HG03565 (cell line): ENCODE measurements around the gene CACNA1E.

ENCODE experiments used
- ATAC-seq: cut with Tn5 transposase; IDR thresholded peaks from one replicate; pipeline ENCODE4 v1.9.1; 2021; ENCODE audit warnings: mild to moderate bottlenecking, moderate library complexity; ENCODE audit not compliant: unreplicated experiment

Gene CACNA1E

DNA sequence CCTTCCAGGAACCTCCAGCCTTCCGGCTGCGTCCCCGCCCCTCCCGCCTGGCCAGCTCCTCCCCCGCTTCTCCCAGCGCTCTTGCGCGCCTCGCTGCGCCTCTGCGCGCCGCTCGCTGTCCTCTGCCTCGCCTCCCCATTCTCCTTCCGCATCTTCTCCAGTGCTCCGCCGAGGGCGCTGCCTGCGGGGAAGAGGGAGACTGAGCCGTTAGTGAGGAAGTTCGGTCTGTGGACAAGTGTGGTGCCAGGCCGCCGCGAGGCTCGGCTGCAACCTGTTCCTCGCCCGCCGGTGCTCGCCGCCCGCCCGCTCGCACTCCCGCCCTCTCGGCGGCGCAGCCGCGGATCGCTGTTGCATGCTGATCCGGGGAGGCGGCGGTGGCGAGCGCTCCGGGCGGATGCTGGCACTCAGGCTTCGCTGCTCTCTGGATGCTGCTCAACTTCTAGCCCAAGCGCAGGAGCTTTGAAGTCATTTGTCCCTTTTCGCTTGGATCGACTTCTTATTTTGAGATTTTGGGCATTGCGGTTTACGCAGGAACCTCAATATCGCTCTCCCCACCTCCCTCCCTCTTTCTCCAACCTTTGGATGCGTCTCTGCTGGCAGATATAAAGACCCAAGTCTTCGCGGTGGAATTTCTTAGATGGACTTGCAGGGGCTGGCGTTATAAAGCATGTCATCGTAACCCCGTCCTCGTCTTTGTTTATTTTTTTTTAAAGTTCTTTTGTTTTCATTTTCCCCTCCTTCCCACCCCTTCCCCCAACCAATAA, 614 bp upstream of the CACNA1E start:
- ATAC-seq, result peak; percentile 31

DNA sequence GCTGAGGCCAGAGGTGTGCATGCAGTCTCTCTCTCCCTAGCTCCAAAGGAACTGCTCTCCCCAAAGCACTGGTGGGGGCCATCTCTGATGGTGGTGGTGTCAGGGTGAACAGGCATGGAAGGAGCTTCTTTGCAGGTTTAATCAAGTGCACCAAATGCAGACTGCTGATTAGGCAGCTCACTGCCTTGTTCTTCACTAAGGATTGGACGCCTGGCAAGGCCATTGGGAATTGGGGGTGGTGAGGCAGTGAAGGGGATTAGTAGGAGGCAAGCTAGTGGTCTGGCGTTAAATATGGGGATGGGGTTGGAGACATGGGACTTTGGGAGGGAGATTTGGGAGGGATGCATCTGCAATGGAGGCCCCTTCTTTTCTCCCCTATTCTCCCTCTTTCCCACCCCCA, 1.5 kb downstream of the CACNA1E start:
- no peak for ATAC-seq

DNA sequence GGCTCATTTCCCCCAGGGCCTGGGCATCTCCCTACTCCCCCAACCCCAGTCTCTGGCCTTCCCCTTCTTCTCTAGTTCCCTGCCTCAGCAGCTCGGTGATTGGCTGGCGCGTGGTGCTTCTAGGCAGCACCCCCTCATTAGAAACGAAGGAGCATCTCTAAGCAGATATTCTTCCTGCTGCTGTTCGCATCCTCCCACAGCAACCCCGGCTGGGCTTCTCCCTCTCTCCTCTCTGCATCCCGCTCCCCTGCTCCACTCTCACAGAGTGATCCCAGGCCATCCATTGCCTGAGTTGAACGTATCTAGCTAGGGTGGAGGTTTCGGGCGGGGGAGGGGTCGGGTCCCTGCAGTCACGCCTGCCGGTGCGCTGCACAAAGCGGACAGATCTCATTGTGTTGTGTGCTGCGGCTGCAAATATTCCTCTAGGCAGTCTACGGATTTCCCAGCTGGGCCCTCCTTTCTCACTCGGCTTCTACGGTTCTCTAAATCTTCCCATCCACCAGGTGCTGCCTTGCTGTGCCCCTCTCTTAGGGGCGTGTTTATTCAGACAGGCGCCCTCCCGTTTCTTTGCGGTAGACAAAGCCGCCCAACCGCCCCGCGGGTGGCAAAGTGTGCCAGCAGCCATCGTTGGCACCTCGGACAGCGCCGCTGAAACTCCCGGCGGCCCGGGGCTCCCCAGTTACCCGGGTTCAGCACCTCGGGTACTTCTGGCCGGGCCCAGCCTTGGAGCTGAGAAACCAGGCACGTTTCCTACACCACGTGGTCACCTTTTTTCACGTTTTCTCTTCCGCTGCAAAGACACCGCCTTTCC, 2.2 kb downstream of the CACNA1E start:
- ATAC-seq, result no peak

DNA sequence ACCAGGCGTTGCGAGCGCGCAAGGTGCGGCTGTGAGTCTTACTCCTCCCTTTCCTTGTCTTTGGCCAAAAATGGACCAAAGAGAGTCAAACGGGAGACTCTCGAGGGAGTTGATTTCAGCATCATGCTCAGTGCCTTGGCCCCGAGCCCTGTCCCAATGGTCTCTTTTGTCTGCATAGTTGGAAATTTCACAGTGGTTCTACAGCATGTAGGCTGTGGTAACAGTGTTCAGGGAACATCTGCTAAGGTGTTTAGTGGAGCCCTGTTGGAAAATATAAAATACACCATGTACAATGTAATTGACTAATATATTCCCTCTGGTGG, 2.7 kb downstream of the CACNA1E start:
- ATAC-seq, result no peak

DNA sequence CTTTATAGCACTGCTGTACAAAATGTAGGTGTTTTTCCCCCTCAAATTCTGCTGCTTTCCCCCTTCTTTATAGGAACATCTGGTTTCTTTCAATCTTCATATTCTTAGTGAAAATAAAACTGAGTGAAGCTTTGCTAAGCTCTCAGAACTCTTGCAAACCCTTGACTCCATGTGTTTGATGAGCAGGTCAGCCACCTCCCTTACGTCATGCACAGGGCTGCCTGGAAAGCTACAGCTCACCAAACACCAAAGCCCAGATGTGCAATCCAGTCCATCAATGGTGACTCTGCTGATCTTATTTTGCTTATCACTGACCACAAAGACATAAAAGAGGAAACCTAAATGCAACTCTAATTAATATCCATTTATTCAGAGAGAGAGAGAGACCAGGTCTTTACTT, 5.5 kb downstream of the CACNA1E start:
- ATAC-seq, result no peak

DNA sequence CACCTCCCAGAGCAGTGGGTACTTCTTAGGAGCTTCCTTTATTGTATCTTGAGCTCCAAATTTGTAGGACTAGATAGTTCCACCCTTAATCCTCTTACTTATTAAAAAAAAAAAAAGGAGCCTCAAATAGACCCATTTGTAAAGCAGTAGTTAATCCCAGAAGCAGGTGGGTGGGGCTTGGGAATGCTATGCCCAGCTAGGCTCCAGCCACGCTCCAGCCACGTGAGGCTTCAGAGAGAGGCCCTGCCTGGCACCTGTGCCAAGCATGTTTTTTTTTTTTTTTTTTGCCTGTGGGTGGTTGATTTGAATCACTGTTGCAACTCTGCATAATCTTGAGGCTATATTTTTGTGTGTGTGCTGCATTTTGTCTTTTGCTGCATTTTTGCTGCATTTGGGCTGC, 7.0 kb downstream of the CACNA1E start:
- ATAC-seq, result no peak

DNA sequence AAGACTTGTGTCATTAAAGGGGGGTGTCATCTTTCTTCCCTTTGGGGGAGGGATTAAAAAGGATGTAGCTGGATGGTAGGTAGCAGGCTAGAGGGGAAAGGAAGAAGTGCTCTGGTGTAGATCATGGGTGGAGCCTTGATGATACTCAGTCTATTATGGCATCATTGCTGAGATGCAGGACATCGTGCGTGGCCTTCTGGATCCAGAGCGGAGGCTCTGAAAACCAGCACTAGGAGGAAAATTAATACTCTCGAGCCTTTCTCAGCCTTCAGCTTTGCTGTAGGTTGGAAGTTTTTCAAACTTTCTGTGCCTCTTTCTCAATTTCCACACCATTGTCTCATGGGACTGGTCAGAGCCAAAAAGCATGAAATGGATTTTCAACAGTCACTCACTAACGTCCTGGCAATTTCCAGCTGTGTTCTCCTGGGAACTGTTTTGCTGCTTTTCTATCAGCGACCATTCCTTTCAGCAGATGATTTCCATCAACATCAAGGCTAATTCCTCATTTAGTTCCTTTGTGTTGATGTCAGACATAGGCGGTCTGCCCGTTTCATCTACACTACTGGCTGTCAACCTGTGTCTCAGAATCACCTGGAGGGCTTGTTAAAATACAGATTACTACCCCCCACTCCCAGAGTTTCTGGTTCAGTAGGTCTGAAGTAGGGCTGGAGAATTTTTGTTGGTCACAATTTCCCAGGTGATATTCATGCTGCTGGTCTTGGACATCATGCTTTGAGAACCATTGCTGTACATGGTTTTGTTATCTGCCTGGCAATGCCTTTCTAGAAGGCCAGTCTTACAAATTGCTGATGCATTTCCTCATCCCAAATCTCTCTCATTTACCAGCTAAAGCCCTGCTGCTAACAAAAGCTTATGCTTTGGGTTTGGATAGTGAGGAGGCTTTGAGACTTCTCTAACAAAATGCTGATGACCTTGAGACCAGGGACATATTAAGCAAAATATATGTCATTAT, 7.7 kb downstream of the CACNA1E start:
- no peak for ATAC-seq

DNA sequence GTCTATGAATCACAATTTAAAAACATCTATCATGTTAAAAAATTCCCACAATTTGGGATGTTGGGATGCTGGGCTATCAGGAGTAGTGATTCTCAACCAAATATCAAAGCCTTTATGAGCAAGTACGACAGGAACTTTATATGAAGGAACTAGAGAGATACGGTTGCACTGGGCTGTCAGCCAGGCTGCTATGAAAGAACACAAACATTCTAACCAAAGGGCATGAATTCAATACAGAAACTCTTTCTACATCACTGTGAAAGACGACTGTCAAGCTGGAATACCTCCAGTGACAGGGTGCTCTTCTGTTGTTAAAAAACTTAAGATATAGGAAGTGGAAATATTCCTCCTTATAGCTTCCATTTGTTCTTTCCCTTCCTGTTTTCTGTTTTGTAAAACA, 9.8 kb downstream of the CACNA1E start:
- ATAC-seq, result no peak

DNA sequence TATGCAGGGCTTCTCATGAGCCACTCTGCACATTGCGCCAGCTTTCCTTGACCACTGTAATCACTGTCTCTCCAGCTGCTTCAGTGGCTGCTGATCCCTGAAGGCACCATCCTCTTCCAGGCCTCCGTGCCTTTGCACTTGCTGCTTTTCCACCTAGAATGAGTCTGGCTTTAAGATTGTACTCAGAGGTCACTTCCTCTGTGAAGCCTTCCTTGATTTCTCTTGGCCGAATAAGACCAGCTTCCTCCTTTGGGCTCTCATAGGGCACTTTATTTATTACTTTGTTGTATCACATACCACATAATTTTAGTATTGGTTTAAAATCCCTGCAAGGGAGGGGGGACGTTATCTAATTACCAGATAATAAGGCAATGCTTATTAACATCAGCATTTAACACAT, 10.6 kb downstream of the CACNA1E start:
- no peak for ATAC-seq

DNA sequence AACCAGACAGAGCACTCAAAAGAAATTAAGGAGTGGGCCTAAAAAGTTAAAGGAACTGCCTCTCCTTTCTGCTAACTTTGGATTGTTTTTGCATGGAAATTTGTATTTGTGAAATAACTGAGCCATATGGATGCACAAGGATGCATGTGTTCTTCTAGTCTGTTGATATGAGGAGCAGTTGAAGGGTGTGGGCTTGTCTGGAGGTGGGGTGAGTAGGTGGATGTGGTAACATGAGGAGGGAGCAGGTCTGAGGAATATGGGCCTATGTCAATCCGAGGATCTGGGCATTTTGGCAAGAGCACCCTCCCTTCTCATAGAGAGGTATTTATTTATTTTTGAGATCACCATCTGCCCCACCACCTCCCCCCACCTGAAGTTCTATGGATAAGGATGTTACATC, 13.4 kb downstream of the CACNA1E start:
- no peak for ATAC-seq

DNA sequence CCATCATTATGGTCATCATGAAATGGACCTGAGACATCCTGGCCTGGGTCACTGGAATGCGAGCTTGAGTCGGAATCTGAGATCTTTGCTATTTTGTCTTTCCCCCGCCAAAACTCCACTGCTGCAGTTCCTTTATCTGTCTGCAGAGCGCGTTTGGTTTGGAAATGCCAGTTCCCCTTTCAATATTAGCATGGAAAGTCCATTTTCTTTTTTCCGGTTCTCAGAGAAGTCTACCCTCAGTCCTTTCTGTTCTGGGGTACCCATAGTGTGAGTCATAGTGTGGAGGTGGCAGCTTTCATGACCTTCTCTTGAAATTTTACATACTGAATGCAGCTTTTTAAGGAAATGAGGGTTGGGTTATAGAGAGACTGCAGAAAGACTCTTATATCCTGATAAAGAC, 14.6 kb downstream of the CACNA1E start:
- ATAC-seq, result no peak

DNA sequence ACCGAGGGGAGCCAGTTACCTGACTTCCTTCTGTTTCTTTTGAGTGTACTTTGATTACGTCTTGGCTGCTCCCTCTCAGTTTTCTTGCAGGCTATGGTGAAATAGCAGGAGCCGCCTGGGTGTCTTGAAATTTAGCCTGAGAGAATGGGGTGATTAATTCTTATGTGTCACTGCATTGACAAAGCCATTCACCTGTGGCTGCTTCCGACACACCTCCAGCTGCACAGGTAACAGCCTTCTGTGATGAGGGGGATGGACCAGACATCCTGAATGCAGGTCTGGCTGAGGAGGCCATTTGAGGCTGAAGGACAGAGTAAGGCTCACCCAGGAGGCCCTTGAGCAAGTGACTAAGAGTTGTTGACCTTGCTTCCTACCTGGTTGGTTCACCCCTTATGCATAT, 16.5 kb downstream of the CACNA1E start:
- ATAC-seq, result no peak

DNA sequence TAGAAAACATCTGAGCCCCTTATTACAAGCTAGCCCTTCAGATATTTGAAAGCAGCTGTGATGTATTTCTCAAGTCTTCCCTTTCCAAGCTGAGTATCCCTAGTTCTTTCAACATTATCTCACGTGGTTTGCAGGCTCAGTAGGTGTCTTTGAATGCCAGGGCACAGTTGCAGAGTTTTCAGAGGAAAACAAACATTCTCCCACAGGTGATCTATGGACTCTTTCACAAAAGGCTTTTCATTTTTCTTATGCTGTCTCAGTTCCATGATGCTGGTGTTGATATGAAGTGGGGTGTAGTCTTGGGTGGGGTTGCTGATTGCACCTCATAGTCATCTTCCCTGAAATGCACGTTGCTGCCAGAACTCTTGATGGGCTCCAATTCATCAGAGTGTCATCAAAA, 17.3 kb downstream of the CACNA1E start:
- ATAC-seq, result no peak

DNA sequence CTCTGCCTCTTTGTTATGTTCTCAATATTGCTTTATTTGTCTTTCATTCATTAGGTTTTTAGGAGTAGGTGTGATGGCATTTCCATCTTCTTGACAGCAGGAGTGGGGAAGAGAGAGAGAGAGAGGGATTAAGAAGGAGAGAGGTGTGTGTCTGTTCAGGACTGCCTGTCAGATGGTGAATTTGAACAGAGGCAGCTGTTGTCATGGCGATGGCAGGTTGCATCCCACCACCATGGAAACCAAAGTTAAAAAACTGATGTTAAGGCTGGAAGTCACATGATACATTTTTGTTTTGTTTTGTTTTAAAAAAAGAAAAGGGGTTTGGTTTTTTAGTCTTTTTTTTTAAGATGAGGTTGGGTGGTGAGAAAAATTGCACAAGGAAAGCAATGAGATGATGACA, 18.3 kb downstream of the CACNA1E start:
- no peak for ATAC-seq

DNA sequence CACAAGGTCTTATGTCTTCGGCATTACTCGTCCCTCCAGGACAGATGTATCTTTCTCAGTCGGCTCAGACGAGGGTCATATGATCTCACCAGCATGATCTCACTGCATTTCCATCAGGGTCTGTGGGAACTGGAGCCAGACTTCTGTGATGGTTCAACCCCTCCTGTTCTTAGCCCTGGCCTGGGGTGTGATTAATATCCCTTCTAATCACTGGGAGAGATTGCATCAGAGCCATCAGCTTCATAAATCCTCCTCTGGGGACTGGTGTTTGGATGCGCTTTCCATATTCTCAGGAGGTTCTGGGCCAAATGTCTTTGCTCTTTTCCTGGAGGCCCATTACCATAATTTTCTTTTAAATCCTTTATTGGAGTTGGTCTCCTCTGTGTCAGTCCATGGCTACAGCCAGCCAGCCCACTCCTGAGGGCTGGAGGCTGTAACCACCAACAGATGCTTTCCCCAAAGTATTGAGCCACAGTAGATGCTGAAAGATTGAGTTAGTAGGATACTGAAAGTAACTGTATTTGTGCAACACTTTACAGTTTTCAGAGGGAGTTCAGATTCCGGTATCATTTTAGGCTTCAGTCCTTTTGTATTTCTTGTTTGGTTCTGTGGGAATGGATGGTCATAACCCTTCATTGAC, 20.0 kb downstream of the CACNA1E start:
- no peak for ATAC-seq

DNA sequence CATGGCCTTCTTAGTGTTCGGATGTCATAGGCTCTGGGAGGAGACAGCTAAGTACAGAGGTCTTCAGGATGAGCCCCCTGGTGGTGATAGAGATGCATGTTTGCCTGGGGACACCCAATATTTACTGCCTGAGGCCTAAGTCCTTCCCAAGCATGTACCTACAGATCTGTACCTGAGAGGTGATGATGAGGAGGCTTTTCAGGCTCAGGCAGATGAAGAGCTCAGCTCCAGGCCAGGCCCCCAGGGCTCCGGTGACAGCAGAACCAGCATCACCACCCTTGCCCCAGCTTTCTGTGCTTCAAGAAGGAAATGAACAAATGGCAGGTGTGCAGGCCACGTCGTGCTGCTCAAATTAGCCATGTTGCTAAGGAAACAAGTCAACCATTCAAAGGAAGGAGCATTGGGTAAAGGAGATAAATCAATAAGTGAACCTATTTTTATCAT, 21.1 kb downstream of the CACNA1E start:
- peak; percentile 38 for ATAC-seq

DNA sequence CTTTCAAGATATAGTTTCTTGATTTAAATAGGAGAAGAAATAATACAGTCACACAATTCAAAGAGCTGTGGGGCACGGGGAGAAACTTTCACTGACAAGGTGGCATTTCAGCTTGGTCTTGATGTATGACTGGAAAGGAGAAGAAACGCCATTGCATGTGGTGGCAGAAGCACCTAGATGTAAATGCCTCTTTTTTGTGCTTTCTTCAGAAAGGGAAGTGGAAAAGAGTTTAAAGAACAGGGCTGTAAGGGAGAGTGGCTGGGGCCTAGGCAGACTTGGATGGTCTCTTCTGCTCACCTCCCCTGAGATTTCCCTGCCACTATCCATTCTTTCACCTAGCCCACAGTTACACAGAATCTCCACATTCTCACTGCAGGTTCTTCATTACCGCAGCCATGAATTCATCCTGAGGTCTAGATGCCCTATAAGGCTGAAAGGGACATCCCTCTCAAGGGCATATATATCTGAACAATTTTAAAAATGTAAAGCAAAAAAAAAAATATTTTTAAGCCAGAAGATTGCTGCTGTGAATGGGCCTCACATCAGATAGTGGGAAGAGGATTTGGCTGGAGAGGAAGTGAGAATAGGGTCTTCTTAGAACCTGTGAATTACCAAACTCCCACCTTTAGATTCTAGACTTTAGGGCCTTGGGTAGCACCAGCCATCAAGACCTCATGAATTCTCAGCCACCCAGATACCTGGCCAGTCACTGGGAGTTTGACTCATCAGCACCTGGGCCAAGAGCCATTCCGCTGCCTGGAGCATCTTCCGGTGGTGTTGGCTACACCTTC, 23.4 kb downstream of the CACNA1E start:
- no peak for ATAC-seq

DNA sequence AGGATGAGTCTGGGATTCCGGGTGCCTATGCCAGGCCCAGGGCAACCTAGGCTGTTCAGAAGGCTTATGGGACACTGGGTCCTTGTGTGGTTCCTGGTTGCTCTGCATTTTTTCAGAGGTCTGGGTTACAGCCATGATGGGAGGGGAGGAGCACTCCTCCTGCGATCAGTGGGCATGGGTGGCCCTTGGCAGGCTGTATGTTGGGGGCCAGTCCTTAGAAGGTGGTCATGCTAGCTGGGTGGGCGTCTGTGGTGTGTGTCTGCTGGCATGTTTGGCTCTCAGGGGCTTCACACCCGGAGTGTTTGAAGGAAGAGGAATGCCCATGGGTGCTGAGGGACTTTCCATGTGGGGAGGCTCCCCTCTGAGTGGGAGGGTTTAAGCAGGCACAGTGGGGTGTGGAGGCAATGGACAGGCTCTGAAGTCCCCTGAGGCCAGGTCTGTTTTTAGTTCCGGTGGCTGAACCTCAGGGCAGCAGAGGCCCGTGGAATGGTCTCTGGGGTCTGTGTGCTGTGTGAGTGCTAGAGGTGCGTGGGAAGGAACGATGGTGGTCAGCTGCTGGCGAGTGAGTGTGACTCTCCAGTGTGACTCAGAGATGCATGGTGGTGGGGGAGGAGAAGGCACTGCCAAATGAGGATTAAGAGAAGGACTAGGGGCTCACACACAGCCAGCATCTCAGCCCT, 25.3 kb downstream of the CACNA1E start:
- ATAC-seq, result no peak

DNA sequence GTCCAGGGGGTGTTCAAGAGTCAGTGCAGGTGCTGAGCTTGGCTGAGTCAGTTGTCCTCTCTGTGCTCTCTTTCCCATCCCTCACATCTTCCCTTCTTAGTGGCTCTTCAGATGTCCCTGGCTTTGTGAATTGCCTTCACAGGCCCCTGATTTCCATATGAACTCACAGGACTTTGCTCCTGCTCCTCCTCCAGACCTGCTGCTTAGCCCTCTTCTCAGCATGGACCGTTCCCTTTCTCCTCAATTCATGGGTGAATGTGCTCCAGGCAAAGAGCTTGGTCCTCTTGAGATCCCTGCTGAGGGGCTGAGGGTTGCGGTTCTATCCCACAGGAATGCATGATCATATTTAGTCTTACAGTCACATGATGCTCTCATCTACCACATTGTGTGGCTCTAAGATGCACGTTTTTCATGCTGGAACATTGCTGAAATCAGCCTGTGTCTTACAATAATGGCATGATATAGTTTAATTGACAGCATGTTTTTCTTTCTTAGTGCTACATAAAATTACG, 30.5 kb downstream of the CACNA1E start:
- ATAC-seq, result no peak
